Vagina (tissue), 2 donors: ENCODE data around the gene FEV. TPM values are rescaled to one million over a fixed set of nuclear protein-coding genes. Genes with fewer than 3 reads are reported as not detected.
"Not testable (repeated sequence)": the region's sequence is repeated elsewhere in the genome, so short reads cannot be mapped to it uniquely, and the experiment has no call there.

Experiments
- DNase-seq, 2 donors: peaks; one replicate each; pipeline ENCODE4 v3.0.0-alpha.2; 2017; ENCODE audit errors: extremely low spot score in 2 of 2
- H3K27ac ChIP-seq: fragments of 200-600 bp; sonication (generic); one replicate; pipeline ENCODE4 v1.5.1; 2019
- H3K27me3 ChIP-seq: fragments of 200-600 bp; sonication (generic); one replicate; pipeline ENCODE4 v1.5.1; 2019
- H3K36me3 ChIP-seq, 2 donors: fragments of 200-600 bp; sonication (generic); one replicate each; pipeline ENCODE4 v1.5.1; 2017 to 2019
- H3K4me1 ChIP-seq: fragments of 200-600 bp; sonication (generic); one replicate; pipeline ENCODE4 v1.5.1; 2019
- H3K4me3 ChIP-seq, 2 donors: fragments of 200-600 bp; sonication (generic); 1 replicate in 1 of 2; 2 replicates in 1 of 2; pipeline ENCODE4 v1.5.1; 2016 to 2019
- H3K9me3 ChIP-seq: fragments of 200-600 bp; sonication (generic); one replicate; pipeline ENCODE4 v1.5.1; 2019
- CTCF ChIP-seq, 3 experiments: fragments of 450-650 bp in 2 of 3; fragments of 200-600 bp in 1 of 3; sonication (generic) in 1 of 3; IDR thresholded peaks; one replicate each; pipeline ENCODE4 v1.5.1; 2017 to 2019; ENCODE audit warnings: antibody characterized with exemption in 3 of 3, mild to moderate bottlenecking in 2 of 3, moderate library complexity in 2 of 3
- POLR2A ChIP-seq, 2 donors: fragments of 450-650 bp; IDR thresholded peaks; one replicate each; pipeline ENCODE4 v1.6.1; 2017; ENCODE audit warnings: antibody characterized with exemption in 2 of 2, mild to moderate bottlenecking in 2 of 2, moderate library complexity in 2 of 2
- POLR2AphosphoS5 ChIP-seq, 2 donors: sonication (generic); formaldehyde crosslinking; IDR thresholded peaks; one replicate each; pipeline ENCODE4 v1.9.0; 2017; ENCODE audit warnings: antibody characterized with exemption in 2 of 2, mild to moderate bottlenecking in 2 of 2, low read depth in 1 of 2; ENCODE audit not compliant: insufficient read depth in 1 of 2
- intact Hi-C: fragments of 100-400 bp; cut with DNase I; formaldehyde crosslinking; loops from one replicate; pipeline ENCODE4 v1.15.1; 2023
- microRNA counts, 2 donors: library from miRNA; unstranded; fragments of <30 nt; microRNA quantifications; one replicate each; lab custom pipeline; 2016 to 2017
- microRNA-seq: library from miRNA; unstranded; fragments of <30 nt; microRNA quantifications from one replicate; pipeline ENCODE4, GENCODE V29; 2017; ENCODE audit warnings: borderline number of aligned reads, borderline replicate concordance
- small RNA-seq: library from RNA; depleted of rRNA; stranded (forward); fragments of <200 nt; gene quantifications from one replicate; pipeline ENCODE3, GENCODE V24; 2016
- total RNA-seq: library from RNA; depleted of rRNA; stranded (reverse); fragments of >200 nt; gene quantifications from one replicate; pipeline ENCODE4 v1.2.3, GENCODE V29; 2016

Gene FEV
- total RNA-seq, 1 donor from 2014 or later, result not detected

- no peaks in the 10 kb centered on the region for H3K27me3 ChIP-seq
- no peak for TF ChIP-seq POLR2A (IDR thresholded peaks at IDR 0.05)
- no peak for TF ChIP-seq CTCF (IDR thresholded peaks at IDR 0.05)
- no peak for TF ChIP-seq POLR2AphosphoS5 (IDR thresholded peaks at IDR 0.05; ENCODE audit: insufficient read depth in 1 of 2, low read depth in 1 of 2)
- H3K36me3 ChIP-seq, result no peaks in the 10 kb centered on the region
- H3K27ac ChIP-seq, result no peak overlapping the region
- no peak for DNase-seq
- H3K4me3 ChIP-seq, result no peak overlapping the region
- no peaks in the 10 kb centered on the region for H3K4me1 ChIP-seq
- intact Hi-C loops, result no loop called here
- H3K9me3 ChIP-seq, result no peaks in the 10 kb centered on the region
Measured at GRCh38 chr2:218946621-218947020, 38.4 kb downstream of the FEV start.

- Histone ChIP-seq H3K4me3 (no peak overlapping the region), H3K36me3 (no peaks in the 10 kb centered on the region), H3K4me1 (no peaks in the 10 kb centered on the region), H3K27me3 (no peaks in the 10 kb centered on the region), H3K27ac (no peak overlapping the region), H3K9me3 (no peaks in the 10 kb centered on the region)
- intact Hi-C loops, result no loop called here
- TF ChIP-seq CTCF (IDR thresholded peaks at IDR 0.05), result no peak
- TF ChIP-seq POLR2A (IDR thresholded peaks at IDR 0.05), result no peak
- no peak for TF ChIP-seq POLR2AphosphoS5 (IDR thresholded peaks at IDR 0.05; ENCODE audit: insufficient read depth in 1 of 2, low read depth in 1 of 2)
- DNase-seq, result no peak
Measured at GRCh38 chr2:218944759-218945404, 40.1 kb downstream of the FEV start.

- H3K9me3 ChIP-seq, intact Hi-C loops, H3K27ac ChIP-seq, H3K4me3 ChIP-seq, H3K27me3 ChIP-seq, H3K36me3 ChIP-seq, DNase-seq, H3K4me1 ChIP-seq: not testable (repeated sequence)
Measured at GRCh38 chr2:218931751-218932150, 53.2 kb downstream of the FEV start.

MicroRNA genes within 50 kb of the gene (microRNA counts, 767-probe panel; counts per million panel counts)
- 261 to 2,447 counts per million in 2 donors for microRNA hsa-miR-375 (lab: Ali Mortazavi, UCI)

Small RNA genes within 50 kb of the gene (microRNA-seq; reads per million reads assigned to microRNA genes)
- 3,330 reads per million, percentile 88 among the genes with 10 or more reads in this experiment for gene MIR375

Small RNA genes within 50 kb of the gene (small RNA-seq; reads per million reads assigned to genes)
- gene MIR375, result 186 reads per million, percentile 97 among the genes with 10 or more reads in this experiment

Other genes with a start within 250 kb of the FEV start
- gene CYP27A1, start 203.0 kb downstream of the FEV start, total RNA-seq, result 30.0 TPM
- gene PRKAG3, start 153.4 kb downstream of the FEV start, total RNA-seq, result not detected
- gene WNT6, start 125.4 kb downstream of the FEV start, total RNA-seq, result 2.0 TPM
- gene WNT10A, start 104.3 kb downstream of the FEV start, total RNA-seq, result 2.5 TPM
- gene CDK5R2, start 25.5 kb downstream of the FEV start, total RNA-seq, result 0.49 TPM
- not detected for gene CRYBA2, start 8.2 kb upstream of the FEV start, total RNA-seq
- gene CFAP65, start 56.3 kb upstream of the FEV start, total RNA-seq, result not detected
- gene IHH, start 75.7 kb upstream of the FEV start, total RNA-seq, result not detected
- 17.7 TPM for gene NHEJ1, start 175.6 kb upstream of the FEV start, total RNA-seq
- gene SLC23A3, start 184.8 kb upstream of the FEV start, total RNA-seq, result 5.4 TPM
- gene CNPPD1, start 191.7 kb upstream of the FEV start, total RNA-seq, result 32.2 TPM
- gene RETREG2, start 193.1 kb upstream of the FEV start, total RNA-seq, result 43.7 TPM
- gene ZFAND2B, start 221.6 kb upstream of the FEV start, total RNA-seq, result 52.1 TPM
- 23.8 TPM for gene ABCB6, start 233.8 kb upstream of the FEV start, total RNA-seq
- 62.4 TPM for gene ATG9A, start 244.5 kb upstream of the FEV start, total RNA-seq
- gene ANKZF1, start 244.6 kb upstream of the FEV start, total RNA-seq, result 98.7 TPM